ENCODE data around the gene SCUBE1. TPM values are rescaled to one million over a fixed set of nuclear protein-coding genes. Genes with fewer than 3 reads are reported as not detected.

SCUBE1 gene
- total and polyA plus RNA-seq, 2 experiments from 2014 or later: 2.1 to 2.2 TPM

- DNase-seq (ENCODE audit: low spot score): no peak
- Histone ChIP-seq H3K9me3 (ENCODE audit: low read depth) (no peaks in the 10 kb centered on the region), H3K4me2 (no peak overlapping the region), H3K27ac (no peak overlapping the region), H2AFZ (no peak overlapping the region), H3K36me3 (replicated peaks; ENCODE audit: insufficient read depth, low read depth) (no peaks in the 10 kb centered on the region), H3K4me3 (no peak overlapping the region), H3K79me2 (no peaks in the 10 kb centered on the region), H3K27me3 (no peaks in the 10 kb centered on the region), H3K4me1 (ENCODE audit: insufficient read depth) (no peaks in the 10 kb centered on the region), H3K9me2 (replicated peaks; ENCODE audit: insufficient read depth) (no peaks in the 10 kb centered on the region), H4K20me1 (ENCODE audit: insufficient read depth, poor library complexity, severe bottlenecking) (no peaks in the 10 kb centered on the region)
- 93% methylated on average over 10 of the region's 10 CpGs for WGBS (ENCODE audit: low lambda C conversion rate, missing lambda C conversion rate)
- TF ChIP-seq EZH2 (IDR thresholded peaks at IDR 0.05; ENCODE audit: borderline replicate concordance) (no peak), CTCF (IDR thresholded peaks at IDR 0.05; ENCODE audit: poor library complexity) (no peak), EZH2phosphoT487 (IDR thresholded peaks at IDR 0.05; ENCODE audit: low read depth, severe bottlenecking, unreplicated experiment) (no peak)
Observed at GRCh38 chr22:43245717-43246116, 97.5 kb downstream of the SCUBE1 start.

- WGBS (ENCODE audit: low lambda C conversion rate, missing lambda C conversion rate): 93% methylated on average over 23 of the region's 24 CpGs
- Histone ChIP-seq H3K79me2 (no peaks in the 10 kb centered on the region), H2AFZ (no peak overlapping the region), H3K4me2 (no peak overlapping the region), H4K20me1 (ENCODE audit: insufficient read depth, poor library complexity, severe bottlenecking) (no peaks in the 10 kb centered on the region), H3K27me3 (no peaks in the 10 kb centered on the region), H3K36me3 (replicated peaks; ENCODE audit: insufficient read depth, low read depth) (no peaks in the 10 kb centered on the region), H3K4me1 (ENCODE audit: insufficient read depth) (no peaks in the 10 kb centered on the region), H3K9me3 (ENCODE audit: low read depth) (no peaks in the 10 kb centered on the region), H3K27ac (no peak overlapping the region), H3K9me2 (replicated peaks; ENCODE audit: insufficient read depth) (no peaks in the 10 kb centered on the region), H3K4me3 (no peak overlapping the region)
- DNase-seq (ENCODE audit: low spot score): no peak
- no peak for TF ChIP-seq CTCF (IDR thresholded peaks at IDR 0.05; ENCODE audit: poor library complexity)
- TF ChIP-seq EZH2 (IDR thresholded peaks at IDR 0.05; ENCODE audit: borderline replicate concordance): no peak
- no peak for TF ChIP-seq EZH2phosphoT487 (IDR thresholded peaks at IDR 0.05; ENCODE audit: low read depth, severe bottlenecking, unreplicated experiment)
Observed at GRCh38 chr22:43244803-43245527, 98.2 kb downstream of the SCUBE1 start.

GRCh38 chr22:43244402-43244801, 98.8 kb downstream of the SCUBE1 start:
- H3K27me3 ChIP-seq: no peaks in the 10 kb centered on the region
- no peaks in the 10 kb centered on the region for H3K79me2 ChIP-seq
- H3K36me3 ChIP-seq (replicated peaks; ENCODE audit: insufficient read depth, low read depth): no peaks in the 10 kb centered on the region
- H3K9me3 ChIP-seq (ENCODE audit: low read depth): no peaks in the 10 kb centered on the region
- no peak overlapping the region for H3K4me3 ChIP-seq
- no peak overlapping the region for H2AFZ ChIP-seq
- H3K9me2 ChIP-seq (replicated peaks; ENCODE audit: insufficient read depth): no peaks in the 10 kb centered on the region
- no peak for TF ChIP-seq EZH2phosphoT487 (IDR thresholded peaks at IDR 0.05; ENCODE audit: low read depth, severe bottlenecking, unreplicated experiment)
- no peak for DNase-seq (ENCODE audit: low spot score)
- H3K27ac ChIP-seq: no peak overlapping the region
- H3K4me2 ChIP-seq: no peak overlapping the region
- no peaks in the 10 kb centered on the region for H4K20me1 ChIP-seq (ENCODE audit: insufficient read depth, poor library complexity, severe bottlenecking)
- H3K4me1 ChIP-seq (ENCODE audit: insufficient read depth): no peaks in the 10 kb centered on the region
- 97% methylated on average over 7 of the region's 7 CpGs for WGBS (ENCODE audit: low lambda C conversion rate, missing lambda C conversion rate)

GRCh38 chr22:43243324-43243723, 99.8 kb downstream of the SCUBE1 start:
- TF ChIP-seq EZH2phosphoT487 (IDR thresholded peaks at IDR 0.05; ENCODE audit: low read depth, severe bottlenecking, unreplicated experiment): no peak
- TF ChIP-seq CTCF (IDR thresholded peaks at IDR 0.05; ENCODE audit: poor library complexity): no peak
- no peak for TF ChIP-seq EZH2 (IDR thresholded peaks at IDR 0.05; ENCODE audit: borderline replicate concordance)
- H3K9me3 ChIP-seq (ENCODE audit: low read depth): no peaks in the 10 kb centered on the region
- no peaks in the 10 kb centered on the region for H3K9me2 ChIP-seq (replicated peaks; ENCODE audit: insufficient read depth)
- H3K4me2 ChIP-seq: no peak overlapping the region
- 95% methylated on average over 12 of the region's 12 CpGs for whole genome bisulfite sequencing (ENCODE audit: low lambda C conversion rate, missing lambda C conversion rate)
- H3K4me1 ChIP-seq (ENCODE audit: insufficient read depth): no peaks in the 10 kb centered on the region
- H3K27ac ChIP-seq: no peak overlapping the region
- no peaks in the 10 kb centered on the region for H3K27me3 ChIP-seq
- no peak overlapping the region for H3K4me3 ChIP-seq
- H3K79me2 ChIP-seq: no peaks in the 10 kb centered on the region
- H3K36me3 ChIP-seq (replicated peaks; ENCODE audit: insufficient read depth, low read depth): no peaks in the 10 kb centered on the region
- H2AFZ ChIP-seq: no peak overlapping the region
- DNase-seq (ENCODE audit: low spot score): no peak
- H4K20me1 ChIP-seq (ENCODE audit: insufficient read depth, poor library complexity, severe bottlenecking): no peaks in the 10 kb centered on the region
